Hepatocyte (in vitro differentiated cells): ENCODE measurements around the gene MAN1C1. TPM values are rescaled to one million over a fixed set of nuclear protein-coding genes. Genes with fewer than 3 reads are reported as not detected.

Experiments used
- DNase-seq: peaks from one replicate; pipeline ENCODE4 v3.0.0-alpha.2; 2016; ENCODE audit warnings: low spot score
- H2AFZ ChIP-seq: fragments of 200-600 bp; sonication (generic); 2 replicates; pipeline ENCODE4 v1.6.0; 2016; ENCODE audit warnings: antibody characterized with exemption, mild to moderate bottlenecking
- H3K27ac ChIP-seq: fragments of 200-600 bp; sonication (generic); 2 replicates; pipeline ENCODE4 v1.5.1; 2016; ENCODE audit warnings: mild to moderate bottlenecking
- H3K27me3 ChIP-seq: fragments of 200-600 bp; sonication (generic); 2 replicates; pipeline ENCODE4 v1.6.1; 2016
- H3K36me3 ChIP-seq: fragments of 200-600 bp; sonication (generic); replicated peaks from 2 replicates; pipeline ENCODE4 v1.5.1; 2016; ENCODE audit warnings: low read depth; ENCODE audit not compliant: insufficient read depth
- H3K4me1 ChIP-seq: fragments of 200-600 bp; sonication (generic); 2 replicates; pipeline ENCODE4 v1.5.1; 2016; ENCODE audit warnings: mild to moderate bottlenecking, moderate library complexity; ENCODE audit not compliant: insufficient read depth
- H3K4me2 ChIP-seq: fragments of 200-600 bp; sonication (generic); 2 replicates; pipeline ENCODE4 v1.6.0; 2016
- H3K4me3 ChIP-seq: fragments of 200-600 bp; sonication (generic); 2 replicates; pipeline ENCODE4 v1.5.1; 2016; ENCODE audit warnings: mild to moderate bottlenecking
- H3K79me2 ChIP-seq: fragments of 200-600 bp; sonication (generic); 2 replicates; pipeline ENCODE4 v1.6.0; 2017; ENCODE audit warnings: mild to moderate bottlenecking
- H3K9me2 ChIP-seq: fragments of 200-600 bp; sonication (generic); replicated peaks from 2 replicates; pipeline ENCODE4 v1.6.0; 2017; ENCODE audit warnings: mild to moderate bottlenecking; ENCODE audit not compliant: insufficient read depth
- H3K9me3 ChIP-seq: fragments of 200-600 bp; sonication (generic); 2 replicates; pipeline ENCODE4 v1.5.1; 2016; ENCODE audit warnings: low read depth, mild to moderate bottlenecking
- H4K20me1 ChIP-seq: fragments of 200-600 bp; sonication (generic); 2 replicates; pipeline ENCODE4 v1.6.0; 2016; ENCODE audit warnings: mild to moderate bottlenecking; ENCODE audit not compliant: insufficient read depth, poor library complexity, severe bottlenecking
- CTCF ChIP-seq: fragments of 200-600 bp; sonication (generic); IDR thresholded peaks from 2 replicates; pipeline ENCODE4 v1.5.1; 2016; ENCODE audit warnings: antibody characterized with exemption, mild to moderate bottlenecking; ENCODE audit not compliant: poor library complexity
- EZH2 ChIP-seq: fragments of 200-600 bp; sonication (generic); IDR thresholded peaks from 2 replicates; pipeline ENCODE4 v1.6.1; 2016; ENCODE audit warnings: antibody characterized with exemption, mild to moderate bottlenecking, borderline replicate concordance
- EZH2phosphoT487 ChIP-seq: fragments of 200-600 bp; sonication (generic); IDR thresholded peaks from one replicate; pipeline ENCODE4 v1.6.1; 2018; ENCODE audit warnings: antibody characterized with exemption, mild to moderate bottlenecking, low read depth, moderate library complexity; ENCODE audit not compliant: unreplicated experiment, severe bottlenecking
- WGBS: methylation state at CpG from one replicate; pipeline ENCODE4 v1.1.6; 2016; ENCODE audit warnings: low lambda C conversion rate; ENCODE audit errors: missing lambda C conversion rate; 5-methylcytosine and 5-hydroxymethylcytosine counted together
- polyA plus RNA-seq: library from polyadenylated mRNA; unstranded; fragments of >200 nt; fragmentation: Nextera tagmentation; extraction: Ambion mirVana; gene quantifications from 2 replicates; pipeline ENCODE4 v1.2.1, GENCODE V29; 2016
- total RNA-seq: library from RNA; depleted of rRNA; stranded (reverse); fragments of >200 nt; gene quantifications from 2 replicates; pipeline ENCODE4 v1.2.3, GENCODE V29; 2014

The MAN1C1 gene
- total and polyA plus RNA-seq, 2 experiments from 2014 or later = 20.6 to 29.3 TPM

GRCh38 chr1:25684216-25684965, 67.8 kb downstream of the MAN1C1 start:
- no peak for TF ChIP-seq EZH2
- TF ChIP-seq EZH2phosphoT487 = no peak
- TF ChIP-seq CTCF = no peak
- Histone ChIP-seq H3K9me3 (no peaks in the 10 kb centered on the region), H3K27ac (no peak overlapping the region), H3K4me3 (no peak overlapping the region), H2AFZ (no peak overlapping the region), H3K27me3 (no peaks in the 10 kb centered on the region), H3K4me2 (no peak overlapping the region), H3K9me2 (no peaks in the 10 kb centered on the region), H4K20me1 (no peaks in the 10 kb centered on the region), H3K79me2 (no peaks in the 10 kb centered on the region), H3K36me3 (no peaks in the 10 kb centered on the region), H3K4me1 (peaks cover 18% of the 10 kb centered on the region)
- DNase-seq = no peak
- 84% methylated on average over 13 of the region's 13 CpGs for WGBS

GRCh38 chr1:25685211-25685750, 68.7 kb downstream of the MAN1C1 start:
- Histone ChIP-seq H4K20me1 (no peaks in the 10 kb centered on the region), H3K27me3 (no peaks in the 10 kb centered on the region), H3K79me2 (no peaks in the 10 kb centered on the region), H2AFZ (no peak overlapping the region), H3K4me2 (no peak overlapping the region), H3K4me3 (no peak overlapping the region), H3K9me2 (no peaks in the 10 kb centered on the region), H3K36me3 (no peaks in the 10 kb centered on the region), H3K4me1 (peaks cover 18% of the 10 kb centered on the region), H3K9me3 (no peaks in the 10 kb centered on the region), H3K27ac (no peak overlapping the region)
- DNase-seq = no peak
- TF ChIP-seq EZH2 (no peak), CTCF (no peak)
- 92% methylated on average over 11 of the region's 11 CpGs for WGBS

GRCh38 chr1:25685938-25686665, 69.5 kb downstream of the MAN1C1 start:
- Histone ChIP-seq H4K20me1 (no peaks in the 10 kb centered on the region), H3K4me2 (no peak overlapping the region), H3K4me1 (peaks cover 18% of the 10 kb centered on the region), H3K79me2 (no peaks in the 10 kb centered on the region), H2AFZ (no peak overlapping the region), H3K4me3 (no peak overlapping the region), H3K27me3 (no peaks in the 10 kb centered on the region), H3K27ac (no peak overlapping the region), H3K9me3 (no peaks in the 10 kb centered on the region), H3K36me3 (no peaks in the 10 kb centered on the region), H3K9me2 (no peaks in the 10 kb centered on the region)
- DNase-seq = no peak
- WGBS = 93% methylated on average over 19 of the region's 19 CpGs
- TF ChIP-seq EZH2phosphoT487 = no peak
- no peak for TF ChIP-seq CTCF
- TF ChIP-seq EZH2 = no peak
